Left lung (tissue), 10 donors: ENCODE measurements around the gene ZNF280B. TPM values are rescaled to one million over a fixed set of nuclear protein-coding genes. Genes with fewer than 3 reads are reported as not detected.

Experiments
- ATAC-seq: fragments of 200-7000 bp; cut with Tn5 transposase; one replicate; pipeline ENCODE4 v1.9.1; 2020; ENCODE audit warnings: moderate library complexity
- DNase-seq, 4 donors: peaks; one replicate each; pipeline ENCODE4 v3.0.0-alpha.2; 2013 to 2020
- H3K27ac ChIP-seq, 2 donors: fragments of 200-600 bp; sonication (generic) in 1 of 2; one replicate each; pipeline versions ENCODE4 v1.5.0 to v1.8.0; 2020 to 2021
- H3K27me3 ChIP-seq, 2 donors: fragments of 200-600 bp; sonication (generic) in 1 of 2; one replicate each; pipeline versions ENCODE4 v1.5.0 to v1.8.0; 2020 to 2021
- H3K36me3 ChIP-seq, 2 donors: fragments of 200-600 bp; sonication (generic) in 1 of 2; one replicate each; pipeline versions ENCODE4 v1.5.0 to v1.8.0; 2020 to 2021
- H3K4me1 ChIP-seq, 2 donors: fragments of 200-600 bp; one replicate each; pipeline ENCODE4 v1.8.0; 2021
- H3K4me3 ChIP-seq, 2 donors: fragments of 200-600 bp; sonication (generic) in 1 of 2; one replicate each; pipeline versions ENCODE4 v1.5.0 to v1.8.0; 2020 to 2021; ENCODE audit warnings: mild to moderate bottlenecking in 1 of 2
- H3K9me3 ChIP-seq, 2 donors: fragments of 200-600 bp; sonication (generic) in 1 of 2; one replicate each; pipeline versions ENCODE4 v1.5.0 to v1.8.0; 2020 to 2021
- CTCF ChIP-seq, 2 donors: fragments of 200-600 bp; sonication (generic) in 1 of 2; IDR thresholded peaks; one replicate each; pipeline versions ENCODE4 v1.5.0 to v1.8.0; 2021; ENCODE audit warnings: antibody characterized with exemption in 2 of 2
- intact Hi-C, 2 donors: fragments of 100-400 bp; cut with DNase I; formaldehyde crosslinking; loops; one replicate each; pipeline versions ENCODE4 v1.11.2 to v1.14.2; 2022
- polyA plus RNA-seq, 6 donors: library from polyadenylated mRNA; unstranded; fragments of 120-200 nt; gene quantifications; one replicate each; pipeline ENCODE4 v1.2.1, GENCODE V29; 2013; ENCODE audit not compliant: insufficient read length in 6 of 6
- total RNA-seq, 2 donors: library from RNA; stranded (reverse); fragmentation: NEBNext Ultra II Directional; extraction: Animal tissue kit (Norgen Biotek cat#: 25700); gene quantifications; one replicate each; pipeline ENCODE4 v1.2.1, GENCODE V29; 2021
- donor health status: DM: no; HTN: yes; CAD: no.
- donor health status: DM: no; HTN: no; CAD: no.

Gene ZNF280B
- total and polyA plus RNA-seq, 8 donors = 0.65 to 4.4 (median 3.8) TPM

GRCh38 chr22:22531770-22532546, 23.4 kb upstream of the ZNF280B start:
- H3K27me3 ChIP-seq = no peaks in the 10 kb centered on the region
- ATAC-seq (no peak), DNase-seq (no peak)
- no peak overlapping the region for H3K4me3 ChIP-seq
- TF ChIP-seq CTCF (IDR thresholded peaks at IDR 0.05) = no peak
- H3K27ac ChIP-seq = no peak overlapping the region
- H3K36me3 ChIP-seq = no peaks in the 10 kb centered on the region
- no peaks in the 10 kb centered on the region for H3K9me3 ChIP-seq
- H3K4me1 ChIP-seq = no peaks in the 10 kb centered on the region
- intact Hi-C loops = no loop called here

- Histone ChIP-seq H3K4me1 (no peaks in the 10 kb centered on the region), H3K4me3 (no peak overlapping the region), H3K9me3 (no peaks in the 10 kb centered on the region), H3K36me3 (no peaks in the 10 kb centered on the region), H3K27me3 (no peaks in the 10 kb centered on the region), H3K27ac (no peak overlapping the region)
- DNase-seq = no peak
- no peak for TF ChIP-seq CTCF (IDR thresholded peaks at IDR 0.05)
- ATAC-seq = no peak
- intact Hi-C loops = no loop called here
Measured at GRCh38 chr22:22528780-22529179, 20.2 kb upstream of the ZNF280B start.

- intact Hi-C loops = no loop called here
- TF ChIP-seq CTCF (IDR thresholded peaks at IDR 0.05) = no peak
- H3K9me3 ChIP-seq = no peaks in the 10 kb centered on the region
- no peaks in the 10 kb centered on the region for H3K4me1 ChIP-seq
- no peaks in the 10 kb centered on the region for H3K27me3 ChIP-seq
- DNase-seq (no peak), ATAC-seq (no peak)
- H3K4me3 ChIP-seq = no peak overlapping the region
- no peak overlapping the region for H3K27ac ChIP-seq
- no peaks in the 10 kb centered on the region for H3K36me3 ChIP-seq
Measured at GRCh38 chr22:22527312-22527711, 18.8 kb upstream of the ZNF280B start.

GRCh38 chr22:22526125-22526912, 17.8 kb upstream of the ZNF280B start:
- H3K4me3 ChIP-seq = no peak overlapping the region
- intact Hi-C loops = no loop called here
- DNase-seq (no peak), ATAC-seq (no peak)
- no peaks in the 10 kb centered on the region for H3K27me3 ChIP-seq
- no peaks in the 10 kb centered on the region for H3K4me1 ChIP-seq
- no peaks in the 10 kb centered on the region for H3K36me3 ChIP-seq
- no peaks in the 10 kb centered on the region for H3K9me3 ChIP-seq
- TF ChIP-seq CTCF (IDR thresholded peaks at IDR 0.05) = no peak
- no peak overlapping the region for H3K27ac ChIP-seq

- Histone ChIP-seq H3K27ac (no peak overlapping the region), H3K4me1 (no peaks in the 10 kb centered on the region), H3K27me3 (no peaks in the 10 kb centered on the region), H3K36me3 (no peaks in the 10 kb centered on the region), H3K4me3 (no peak overlapping the region), H3K9me3 (no peaks in the 10 kb centered on the region)
- DNase-seq = no peak
- ATAC-seq = no peak
- no peak for TF ChIP-seq CTCF (IDR thresholded peaks at IDR 0.05)
- intact Hi-C loops = no loop called here
Measured at GRCh38 chr22:22523494-22523893, 15.0 kb upstream of the ZNF280B start.
